ENCODE data around the gene RARS2.
"Not testable (repeated sequence)": the region's sequence is repeated elsewhere in the genome, so short reads cannot be mapped to it uniquely, and the experiment has no call there.

RARS2 gene

GRCh38 chr6:87518453-87518852 lies 71.3 kb downstream of the RARS2 start:
- FAIRE-seq: no peak
- no peak for DNase-seq (ENCODE audit: insufficient read length, low spot score)

- FAIRE-seq (peak; percentile 40), DNase-seq (ENCODE audit: insufficient read length, low spot score) (no peak)
Measured at GRCh38 chr6:87514831-87515230, 75.0 kb downstream of the RARS2 start.

- FAIRE-seq (no peak), DNase-seq (ENCODE audit: insufficient read length, low spot score) (no peak)
Measured at GRCh38 chr6:87504441-87504840, 85.3 kb downstream of the RARS2 start.

GRCh38 chr6:87501809-87502572 lies 87.8 kb downstream of the RARS2 start:
- FAIRE-seq (no peak), DNase-seq (ENCODE audit: insufficient read length, low spot score) (no peak)

- no peak for DNase-seq (ENCODE audit: insufficient read length, low spot score)
Measured at GRCh38 chr6:87498048-87498447, 91.7 kb downstream of the RARS2 start.

GRCh38 chr6:87494761-87495422 lies 94.9 kb downstream of the RARS2 start:
- FAIRE-seq (peak; percentile 28), DNase-seq (ENCODE audit: insufficient read length, low spot score) (no peak)

More at GRCh38 chr6:87498048-87498447, 91.7 kb downstream of the RARS2 start:
- FAIRE-seq: no peak

GRCh38 chr6:87489326-87489725 lies 100.5 kb downstream of the RARS2 start:
- not testable (repeated sequence) for DNase-seq (ENCODE audit: insufficient read length, low spot score); FAIRE-seq

- DNase-seq (ENCODE audit: insufficient read length, low spot score) (no peak), FAIRE-seq (peak; percentile 53)
Measured at GRCh38 chr6:87487555-87487954, 102.2 kb downstream of the RARS2 start.

- DNase-seq (ENCODE audit: insufficient read length, low spot score): no peak
- FAIRE-seq: no peak
Measured at GRCh38 chr6:87484491-87484890, 105.3 kb downstream of the RARS2 start.

- FAIRE-seq: no peak
- no peak for DNase-seq (ENCODE audit: insufficient read length, low spot score)
Measured at GRCh38 chr6:87483929-87484328, 105.9 kb downstream of the RARS2 start.

GRCh38 chr6:87482366-87482765 lies 107.4 kb downstream of the RARS2 start:
- DNase-seq (ENCODE audit: insufficient read length, low spot score): no peak
- no peak for FAIRE-seq

- FAIRE-seq (no peak), DNase-seq (ENCODE audit: insufficient read length, low spot score) (no peak)
Measured at GRCh38 chr6:87481931-87482330, 107.9 kb downstream of the RARS2 start.

- peak; percentile 36 for DNase-seq (ENCODE audit: insufficient read length, low spot score)
- peak; percentile 86 for FAIRE-seq
Measured at GRCh38 chr6:87473419-87473903, 116.3 kb downstream of the RARS2 start.

GRCh38 chr6:87472525-87473418 lies 117.0 kb downstream of the RARS2 start, which contains the start of gene SLC35A1:
SLC35A1 (plus strand) TSS chr6:87472974; CDS start chr6:87473004, 30 bp downstream.
- peak; percentile 83 for DNase-seq (ENCODE audit: insufficient read length, low spot score)
- peak; percentile 89 for FAIRE-seq

- DNase-seq (ENCODE audit: insufficient read length, low spot score) (no peak), FAIRE-seq (no peak)
Measured at GRCh38 chr6:87465051-87465450, 124.7 kb downstream of the RARS2 start.
